GM21825 (cell line): ENCODE data around the gene OR56A3.
A peak's percentile ranks its signal among the peaks of the same experiment; 100 is the strongest.
"Not testable (repeated sequence)": the region's sequence is repeated elsewhere in the genome, so short reads cannot be mapped to it uniquely, and the experiment has no call there.

Experiments
- ATAC-seq: cut with Tn5 transposase; IDR thresholded peaks from one replicate; pipeline ENCODE4 v1.9.1; 2021; ENCODE audit warnings: mild to moderate bottlenecking, moderate library complexity; ENCODE audit not compliant: unreplicated experiment

Gene OR56A3, protein sequence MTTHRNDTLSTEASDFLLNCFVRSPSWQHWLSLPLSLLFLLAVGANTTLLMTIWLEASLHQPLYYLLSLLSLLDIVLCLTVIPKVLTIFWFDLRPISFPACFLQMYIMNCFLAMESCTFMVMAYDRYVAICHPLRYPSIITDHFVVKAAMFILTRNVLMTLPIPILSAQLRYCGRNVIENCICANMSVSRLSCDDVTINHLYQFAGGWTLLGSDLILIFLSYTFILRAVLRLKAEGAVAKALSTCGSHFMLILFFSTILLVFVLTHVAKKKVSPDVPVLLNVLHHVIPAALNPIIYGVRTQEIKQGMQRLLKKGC

DNA sequence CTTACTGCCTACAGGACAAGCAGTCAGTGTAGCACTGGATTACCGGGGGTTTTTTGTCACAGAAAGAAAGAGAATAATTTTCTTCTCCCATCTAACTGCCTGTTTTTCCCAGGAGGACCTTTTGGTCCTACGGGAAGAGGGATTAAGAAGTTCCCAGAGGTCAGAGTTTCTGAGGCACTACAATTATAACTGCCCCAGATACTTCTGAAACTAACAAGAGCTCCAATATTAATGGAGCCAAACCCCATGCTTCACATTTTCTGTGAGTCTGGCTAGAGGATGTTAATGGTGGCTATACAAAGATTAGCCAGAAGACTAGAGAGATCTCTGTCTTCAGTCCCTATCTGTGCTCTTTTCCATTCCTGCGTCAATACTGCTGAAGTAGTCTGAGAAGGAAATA lies at the start of gene OR56A3:
TSS of gene OR56A3 (plus strand) at position 301 of the 400 bp plus-strand sequence. CDS start 5,096 bp downstream, outside the sequence.
- no peak for ATAC-seq

DNA sequence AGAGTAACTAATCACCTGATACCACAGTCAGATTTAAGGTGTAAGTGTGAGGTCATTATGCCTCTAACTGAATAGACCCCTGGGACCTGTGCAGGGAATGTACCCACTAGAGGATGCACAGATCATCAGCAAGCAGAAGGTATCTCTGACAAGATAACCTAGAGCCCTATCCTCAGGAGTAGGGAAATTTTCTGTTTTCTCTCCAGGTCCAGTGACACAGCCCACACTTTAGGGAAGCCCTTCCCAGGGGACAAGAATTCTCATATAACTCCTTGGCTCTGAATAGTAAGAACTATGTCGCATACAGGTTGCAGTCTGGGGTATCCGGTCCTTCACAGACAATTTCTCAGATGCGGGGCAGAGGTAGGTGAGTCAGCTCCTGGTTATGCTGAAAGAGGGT lies 49.1 kb upstream of the OR56A3 start, which contains the start of gene OR52E5:
TSS of gene OR52E5 (plus strand) at position 301 of the 400 bp plus-strand sequence. CDS start 7,569 bp downstream, outside the sequence.
- no peak for ATAC-seq

DNA sequence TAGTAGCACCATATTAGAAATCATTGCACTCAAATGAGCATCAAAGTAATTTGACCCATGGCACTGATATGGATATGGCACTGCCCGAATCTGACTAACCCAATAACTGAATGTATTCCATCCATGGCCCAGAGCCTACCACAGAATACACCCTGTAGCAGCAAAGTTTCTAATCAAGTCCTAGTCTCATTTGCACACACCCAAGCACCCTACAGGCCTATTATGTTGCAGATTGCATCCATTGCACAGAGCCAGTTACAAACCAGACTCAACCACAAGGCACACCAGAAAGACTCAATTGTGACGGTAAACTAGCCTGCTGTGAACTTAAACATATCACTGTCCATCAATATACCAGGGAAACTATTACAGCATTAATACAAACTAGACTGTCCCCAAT lies 42.5 kb upstream of the OR56A3 start:
- no peak for ATAC-seq

DNA sequence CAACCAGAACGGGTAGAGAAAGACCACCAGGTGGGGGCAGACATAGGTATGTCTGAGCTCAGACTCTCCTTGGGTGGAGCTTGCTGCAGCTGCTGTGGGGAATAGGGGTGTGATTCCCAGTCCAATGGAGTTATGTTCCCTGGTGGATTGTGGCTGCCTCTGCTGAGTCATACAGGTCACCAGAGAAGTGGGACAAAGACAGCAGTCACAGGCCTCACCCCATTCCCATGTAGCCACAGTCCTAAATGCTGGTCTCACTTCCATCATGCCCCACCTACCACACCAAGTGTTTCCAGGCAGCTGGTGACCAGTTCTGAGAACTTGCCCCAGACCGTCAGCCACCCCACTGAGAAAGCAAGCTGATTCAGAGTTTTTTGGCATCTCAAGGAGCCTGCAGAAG lies 31.5 kb upstream of the OR56A3 start:
- ATAC-seq = no peak

DNA sequence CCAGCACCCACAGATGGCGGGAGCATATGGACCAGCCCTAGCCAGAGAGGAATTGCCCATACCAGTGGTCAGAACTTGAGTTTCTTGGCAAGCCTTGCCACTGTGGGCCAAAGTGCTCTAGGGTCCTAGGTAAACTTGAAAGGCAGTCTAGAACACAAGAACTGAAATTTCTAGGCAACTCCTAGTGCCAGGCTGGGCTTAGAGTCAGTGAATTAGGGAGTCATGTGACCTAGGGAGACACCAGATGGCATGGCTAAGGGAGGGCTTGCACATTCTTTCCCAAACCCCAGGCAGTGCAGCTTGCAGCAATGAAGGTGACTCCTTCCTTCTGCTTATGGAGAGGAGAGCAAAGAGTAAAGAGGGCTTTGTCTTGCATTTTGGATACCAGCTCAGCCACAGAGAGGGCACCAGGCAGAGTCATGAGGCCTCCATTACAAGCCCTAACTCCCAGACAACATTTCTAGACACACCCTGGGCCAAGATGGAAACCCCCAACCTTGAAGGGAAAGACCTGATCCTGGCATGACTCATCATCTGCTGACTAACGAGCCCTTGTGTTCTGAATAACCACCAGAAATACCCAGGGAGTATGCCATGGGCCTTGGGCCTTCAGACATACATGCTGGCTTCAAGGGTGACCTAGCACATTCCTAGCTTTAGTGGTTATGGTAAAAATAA lies 19.2 kb upstream of the OR56A3 start:
- peak; percentile 88 for ATAC-seq

DNA sequence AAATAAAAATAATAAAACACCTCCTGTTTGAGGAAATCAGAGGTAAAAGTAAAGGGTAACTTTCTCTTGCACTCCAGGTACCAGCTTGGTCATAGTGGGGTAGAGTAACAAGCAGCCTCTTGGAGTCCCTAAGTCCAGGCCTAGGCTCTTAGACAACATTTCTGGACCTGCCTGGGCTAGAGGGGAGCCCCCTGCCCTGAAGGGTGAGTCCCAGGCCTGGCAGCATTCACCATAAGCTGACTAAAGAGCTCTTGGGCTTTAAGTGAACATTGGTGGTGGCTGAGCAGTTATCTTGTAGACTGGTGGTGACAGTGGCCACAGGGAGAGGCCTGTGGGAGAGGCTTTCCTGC lies 18.6 kb upstream of the OR56A3 start:
- peak; percentile 52 for ATAC-seq

DNA sequence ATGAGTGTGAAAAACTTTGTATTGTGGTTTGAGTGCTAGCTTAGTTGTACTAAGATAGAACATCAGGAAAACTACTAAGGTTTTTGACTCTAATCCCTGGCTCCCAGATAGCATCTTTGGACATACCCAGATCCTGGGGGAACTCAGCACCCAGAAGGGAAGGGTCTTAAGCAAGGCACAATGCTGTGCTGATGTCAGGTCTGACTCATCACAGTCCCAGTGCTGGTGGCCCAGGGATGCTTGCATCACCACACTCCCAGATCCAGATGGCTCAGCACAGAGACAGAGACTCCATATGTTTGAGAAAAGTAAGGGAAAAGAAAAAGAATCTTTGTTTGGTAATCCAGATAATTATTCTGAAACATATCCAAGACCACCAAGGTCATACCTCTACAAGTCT lies 18.3 kb upstream of the OR56A3 start:
- ATAC-seq = peak; percentile 29

DNA sequence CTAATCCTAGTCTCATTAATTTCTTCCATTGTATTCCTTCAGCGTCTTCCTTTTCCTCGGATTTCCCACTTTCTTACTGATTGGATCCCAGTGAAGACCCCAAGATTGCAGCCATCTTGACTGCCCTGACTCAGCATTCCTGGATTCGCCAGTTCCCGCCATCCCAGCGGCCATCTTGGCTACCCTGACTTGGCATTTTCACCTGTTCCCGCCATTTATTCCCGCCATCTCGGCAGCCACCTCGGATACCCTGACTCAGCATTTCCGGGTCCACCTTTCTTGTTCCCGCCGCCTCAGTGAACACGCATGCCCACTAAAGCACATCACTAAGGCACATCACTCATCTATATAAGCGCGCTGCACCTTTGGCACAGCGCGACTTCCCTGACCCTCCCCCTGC lies 13.8 kb upstream of the OR56A3 start:
- no peak for ATAC-seq

DNA sequence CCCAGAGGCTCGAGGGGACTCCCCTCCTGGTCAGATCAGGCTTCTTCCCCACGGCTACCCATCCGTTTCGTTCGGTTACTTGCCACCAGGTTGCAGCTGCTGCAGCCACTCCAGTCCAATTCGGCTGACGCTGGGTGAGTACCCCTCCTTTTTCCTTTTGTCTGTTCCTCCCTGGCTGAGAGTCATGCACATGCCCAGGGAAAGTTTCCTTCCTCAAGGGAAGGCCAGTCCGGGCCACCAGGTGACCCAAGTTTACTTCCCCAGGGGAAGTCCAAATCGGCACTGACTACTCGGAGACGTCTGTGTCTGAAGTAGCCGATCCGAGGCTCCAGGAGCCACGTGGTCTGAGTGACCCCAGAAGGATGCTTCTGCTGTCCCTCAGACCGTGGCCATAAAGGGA lies 13.2 kb upstream of the OR56A3 start:
- no peak for ATAC-seq

DNA sequence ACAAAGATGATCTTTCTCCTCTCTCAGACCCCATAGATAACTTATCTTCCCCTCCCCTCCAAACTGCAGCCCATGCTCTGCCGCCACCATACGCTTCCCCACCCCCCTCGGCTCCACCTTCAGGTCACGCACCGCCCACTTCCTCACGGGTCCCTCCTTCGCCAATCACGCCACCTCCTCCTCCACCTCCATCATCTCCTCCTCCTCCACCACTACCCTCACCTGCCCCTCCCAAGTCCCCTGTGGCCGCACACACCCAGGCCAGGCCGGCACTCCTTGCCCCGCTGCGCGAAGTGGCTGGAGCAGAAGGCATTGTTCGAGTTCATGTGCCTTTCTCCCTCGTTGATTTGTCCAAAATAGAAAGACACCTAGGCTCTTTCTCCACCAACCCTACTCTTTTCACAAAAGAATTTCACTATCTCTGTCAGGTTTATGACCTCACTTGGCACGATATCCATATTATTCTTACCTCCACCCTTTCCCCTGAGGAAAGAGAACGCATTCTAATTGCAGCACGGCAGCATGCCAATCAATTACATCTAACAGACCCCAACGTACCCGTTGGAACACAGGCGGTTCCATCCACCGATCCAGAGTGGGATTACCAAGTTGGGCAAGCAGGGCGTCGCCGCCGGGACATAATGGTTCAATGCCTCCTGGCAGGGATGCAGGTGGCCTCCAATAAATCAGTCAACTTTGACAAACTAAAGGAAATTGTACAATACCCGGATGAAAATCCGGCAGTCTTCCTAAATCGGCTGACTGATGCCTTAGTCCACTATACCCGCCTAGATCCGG lies 12.3 kb upstream of the OR56A3 start:
- no peak for ATAC-seq

DNA sequence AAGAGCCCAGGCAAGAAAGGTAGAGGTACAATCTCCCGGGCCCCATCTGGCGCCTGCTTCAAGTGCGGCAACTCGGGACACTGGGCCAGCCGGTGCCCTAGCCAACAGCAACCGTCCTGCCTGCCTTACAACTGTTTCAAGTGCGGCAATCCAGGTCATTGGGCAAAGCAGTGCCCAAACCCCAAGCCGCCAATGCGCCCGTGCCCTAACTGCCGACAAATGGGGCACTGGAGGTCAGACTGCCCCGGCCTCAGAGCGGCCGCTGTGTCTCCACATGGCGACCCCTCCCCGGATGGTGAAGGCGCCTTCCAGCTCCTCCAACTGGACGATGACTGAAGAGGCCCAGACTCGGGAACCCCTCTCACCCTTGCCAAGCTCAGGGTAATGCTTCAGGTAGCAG lies 11.4 kb upstream of the OR56A3 start:
- ATAC-seq = no peak

DNA sequence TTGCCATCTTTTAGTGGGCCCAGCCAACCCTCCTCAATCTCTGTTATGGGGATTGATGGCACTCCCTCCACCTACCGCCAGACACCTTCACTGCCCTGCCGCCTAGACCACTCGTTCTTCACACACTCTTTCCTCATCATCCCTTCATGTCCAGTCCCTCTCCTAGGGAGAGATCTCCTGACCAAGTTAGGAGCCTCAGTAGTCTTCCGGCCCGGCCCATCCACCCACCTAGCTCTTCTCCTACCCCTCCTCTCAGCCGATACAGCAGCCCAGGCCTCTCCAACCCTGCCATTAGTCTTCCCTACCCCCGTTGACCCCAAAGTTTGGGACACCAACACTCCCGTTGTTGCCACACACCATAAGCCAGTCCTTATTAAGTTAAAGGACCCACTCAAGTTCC lies 11.0 kb upstream of the OR56A3 start:
- ATAC-seq = no peak

DNA sequence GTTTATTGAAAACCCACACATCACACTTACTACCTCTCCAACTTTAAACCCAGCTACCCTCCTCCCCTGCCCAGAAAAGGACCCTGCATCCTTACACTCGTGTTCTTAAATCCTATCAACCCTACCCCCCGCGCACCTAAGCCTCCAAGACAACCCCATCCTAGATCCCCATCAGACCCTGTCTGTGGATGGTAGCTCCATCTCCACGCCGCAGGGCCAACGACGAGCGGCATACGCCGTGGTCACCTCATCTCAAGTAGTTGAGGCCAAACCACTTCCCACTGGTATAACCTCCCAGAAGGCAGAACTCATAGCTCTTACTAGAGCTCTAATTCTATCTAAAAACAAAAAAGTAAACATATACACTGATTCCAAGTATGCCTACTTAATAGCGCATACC lies 9.4 kb upstream of the OR56A3 start:
- ATAC-seq = no peak

DNA sequence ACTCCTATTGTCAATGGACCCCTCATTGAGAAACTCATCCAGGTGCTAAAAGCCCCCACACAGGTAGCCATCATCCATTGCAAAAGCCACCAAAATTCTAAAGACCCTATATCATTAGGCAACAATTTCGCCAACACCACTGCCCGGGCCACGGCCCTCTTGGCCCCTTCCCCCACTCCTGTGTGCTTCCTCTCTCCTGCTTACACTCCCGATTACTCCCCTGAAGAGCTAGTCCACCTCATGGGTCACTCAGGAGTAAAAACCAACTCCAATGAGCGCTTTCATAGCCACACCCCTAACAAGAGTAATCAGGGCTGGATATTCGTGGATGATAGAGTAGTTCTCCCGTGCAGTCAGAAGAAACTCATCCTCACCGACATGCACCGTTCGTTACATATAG lies 8.9 kb upstream of the OR56A3 start:
- no peak for ATAC-seq

DNA sequence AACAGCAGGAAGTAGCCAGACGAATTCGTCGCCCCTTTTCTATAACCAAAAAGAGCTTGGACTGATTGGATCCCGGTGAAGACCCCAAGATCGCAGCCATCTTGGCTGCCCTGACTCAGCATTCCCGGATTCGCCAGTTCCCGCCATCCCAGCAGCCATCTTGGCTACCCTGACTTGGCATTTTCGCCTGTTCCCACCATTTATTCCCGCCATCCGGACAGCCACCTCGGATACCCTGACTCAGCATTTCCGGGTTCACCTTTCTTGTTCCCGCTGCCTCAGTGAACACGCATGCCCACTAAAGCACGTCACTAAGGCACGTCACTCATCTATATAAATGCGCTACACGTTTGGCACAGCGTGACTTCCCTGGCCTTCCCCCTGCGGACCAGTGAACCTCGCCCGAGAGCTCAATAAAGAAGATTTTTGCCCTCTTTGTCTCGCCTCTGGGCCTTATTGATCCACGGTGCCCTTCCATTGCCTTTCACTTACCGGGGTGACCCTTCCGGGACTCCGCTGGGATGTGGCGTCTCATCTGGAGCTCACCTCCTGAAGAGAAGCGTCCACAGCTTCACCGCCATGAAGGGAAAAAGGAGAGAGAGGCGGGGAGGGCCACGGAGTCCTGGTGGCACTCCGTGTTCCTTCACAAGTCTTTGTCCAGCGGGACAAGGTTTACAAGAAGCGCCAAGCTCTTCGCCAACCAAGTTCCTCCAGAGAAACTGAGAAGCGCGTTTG lies 4.0 kb upstream of the OR56A3 start:
- ATAC-seq = no peak

DNA sequence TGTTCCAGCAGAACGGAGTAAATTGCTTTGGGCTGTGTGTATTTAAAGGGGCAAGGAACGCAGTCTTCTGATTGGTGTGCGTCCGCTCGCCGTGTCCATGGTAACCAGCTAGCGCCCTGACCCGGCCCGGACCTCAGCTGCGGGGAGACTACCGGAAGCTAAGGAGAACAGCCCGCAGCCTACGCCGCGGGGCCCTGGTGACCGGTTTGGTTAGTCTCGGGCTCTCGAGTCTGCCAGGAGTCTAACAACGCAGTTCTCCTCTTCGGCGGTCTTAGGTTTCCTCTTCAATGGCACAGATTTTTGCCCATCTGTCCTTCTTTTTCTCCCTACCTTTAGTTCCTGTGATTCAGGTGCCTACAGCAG lies 3.5 kb upstream of the OR56A3 start:
- ATAC-seq = no peak

DNA sequence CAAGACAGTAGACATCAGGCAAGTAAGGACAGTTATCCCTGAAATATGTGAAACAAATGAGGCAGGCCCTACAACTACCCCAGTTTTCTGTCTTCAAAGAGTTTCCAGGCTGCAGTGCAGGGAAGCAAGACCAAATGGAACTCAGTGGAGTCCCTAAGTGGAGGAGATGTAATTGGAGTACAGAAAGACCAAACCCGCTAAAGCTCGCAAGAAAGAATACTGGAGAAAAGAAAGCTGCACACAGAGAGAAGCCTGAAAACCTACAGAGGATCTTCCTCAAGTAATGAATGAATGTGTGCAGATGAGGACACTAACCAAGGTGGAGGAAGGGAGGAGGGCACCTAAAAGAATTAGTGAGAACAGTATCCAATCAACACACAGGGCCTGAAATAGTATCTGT lies 1.3 kb upstream of the OR56A3 start:
- ATAC-seq = no peak

DNA sequence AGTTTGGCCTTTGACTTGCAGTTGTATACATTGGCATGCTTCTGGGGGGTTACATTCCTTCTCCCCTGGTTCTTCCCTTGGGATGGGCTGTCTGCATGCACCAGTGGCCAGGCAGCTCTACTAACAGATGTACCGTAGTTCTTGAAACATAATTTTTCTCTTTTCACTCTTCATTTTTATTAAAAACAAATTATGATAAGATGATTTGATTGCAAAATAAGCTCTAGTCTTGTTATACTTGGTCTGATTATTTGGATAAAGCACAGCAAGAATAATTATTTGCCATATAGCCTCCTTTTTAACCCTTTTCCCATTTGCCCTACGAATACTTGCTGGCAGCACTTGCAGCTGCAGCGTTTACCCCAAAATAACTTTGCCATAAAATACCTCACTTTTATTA lies 13.5 kb downstream of the OR56A3 start:
- no peak for ATAC-seq

DNA sequence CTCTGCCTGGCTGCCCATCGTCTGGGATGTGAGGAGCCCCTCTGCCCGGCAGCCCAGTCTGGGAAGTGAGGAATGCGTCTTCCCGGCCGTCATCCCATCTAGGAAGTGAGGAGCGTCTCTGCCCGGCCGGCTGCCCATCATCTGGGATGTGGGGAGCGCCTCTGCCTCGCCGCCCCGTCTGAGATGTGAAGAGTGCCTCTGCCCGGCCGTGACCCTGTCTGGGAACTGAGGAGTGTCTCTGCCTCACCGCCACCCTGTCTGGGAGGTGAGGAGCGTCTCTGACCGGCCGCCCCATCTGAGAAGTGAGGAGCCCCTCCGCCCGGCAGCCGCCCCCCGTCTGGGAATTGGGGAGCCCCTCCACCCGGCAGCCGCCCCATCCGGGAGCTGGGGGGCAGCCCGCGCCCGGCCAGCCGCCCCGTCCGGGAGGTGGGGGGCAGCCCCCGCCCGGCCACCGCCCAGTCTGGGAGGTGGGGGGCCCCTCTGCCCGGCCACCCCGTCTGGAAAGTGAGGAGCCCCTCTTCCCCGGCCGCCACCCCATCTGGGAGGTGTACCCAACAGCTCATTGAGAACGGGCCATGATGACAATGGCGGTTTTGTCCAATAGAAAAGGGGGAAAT lies 18.8 kb downstream of the OR56A3 start:
- ATAC-seq = not testable (repeated sequence)

DNA sequence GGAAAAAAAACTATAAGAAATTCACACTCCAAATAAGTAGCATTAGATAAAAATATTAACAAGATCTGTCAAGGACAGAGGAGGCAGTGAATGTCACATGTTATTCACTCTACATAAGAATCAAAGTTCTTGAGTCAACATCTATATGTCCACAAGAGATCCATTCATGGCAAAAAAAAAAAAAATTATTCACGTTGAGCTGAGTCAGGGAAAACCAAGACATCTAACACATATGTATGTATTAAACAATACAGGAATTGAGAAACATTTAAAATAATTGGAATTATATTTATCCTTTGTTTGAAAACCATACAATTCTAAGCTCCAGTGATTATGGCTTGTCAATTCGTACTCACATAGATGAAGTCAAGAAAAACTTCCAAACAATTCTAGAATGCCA lies 24.9 kb downstream of the OR56A3 start:
- no peak for ATAC-seq

DNA sequence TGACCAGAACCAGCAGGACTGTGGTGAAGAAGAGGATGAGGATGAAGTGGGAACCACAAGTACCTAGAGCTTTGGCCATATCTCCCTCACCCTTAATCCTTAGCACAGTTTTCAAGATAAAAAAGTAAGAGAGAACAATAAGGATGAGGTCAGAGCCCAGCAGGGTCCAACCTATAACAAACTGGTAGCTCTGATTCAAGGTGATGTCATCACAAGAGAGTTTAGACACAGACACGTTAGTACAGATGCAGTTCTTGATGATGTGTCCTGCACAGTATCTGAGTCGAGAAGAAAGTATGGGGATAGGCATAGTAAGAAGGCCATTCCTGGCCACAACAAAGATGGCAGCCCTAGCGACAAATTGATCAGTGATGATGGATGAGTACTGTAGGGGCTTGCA lies 25.7 kb downstream of the OR56A3 start:
- no peak for ATAC-seq
